Activated CD8-positive, alpha-beta memory T cell treated with anti-CD3 and anti-CD28 coated beads, Interleukin-2, amount 10 ng/mL, durations not matched to agents 7 days and 5 days (primary cell): ENCODE results near the gene CTDSPL. TPM values are rescaled to one million over a fixed set of nuclear protein-coding genes. Genes with fewer than 3 reads are reported as not detected.

Source experiments
- ATAC-seq: fragments of 150-1000 bp; cut with Tn5 transposase; one replicate; pipeline ENCODE4 v1.10.0; 2021; ENCODE audit warnings: moderate library complexity
- CTCF ChIA-PET: fragments of 350-600 bp; sonication (Branson Sonifier 250); formaldehyde crosslinking; loops from one replicate; lab custom pipeline; 2021; ENCODE audit warnings: antibody characterized with exemption; lab: Charles Lee
- DNase-seq: peaks from one replicate; pipeline ENCODE4 v3.0.0-alpha.2; 2020
- H3K27ac Mint-ChIP-seq: one replicate; pipeline ENCODE4 v1.8.0; 2021; ENCODE audit warnings: mild to moderate bottlenecking, mixed read lengths
- H3K27me3 Mint-ChIP-seq: one replicate; pipeline ENCODE4 v1.8.0; 2021; ENCODE audit warnings: mixed read lengths
- H3K36me3 Mint-ChIP-seq: one replicate; pipeline ENCODE4 v1.8.0; 2021; ENCODE audit warnings: mild to moderate bottlenecking, mixed read lengths
- H3K4me1 Mint-ChIP-seq: one replicate; pipeline ENCODE4 v1.8.0; 2021; ENCODE audit warnings: mixed read lengths
- H3K4me3 Mint-ChIP-seq: one replicate; pipeline ENCODE4 v1.8.0; 2021; ENCODE audit warnings: mild to moderate bottlenecking, moderate library complexity, mixed read lengths
- H3K9me3 Mint-ChIP-seq: one replicate; pipeline ENCODE4 v1.8.0; 2022; ENCODE audit warnings: low read depth, mixed read lengths
- total RNA-seq, 2 experiments: library from RNA; stranded (reverse); gene quantifications; one replicate each; pipeline ENCODE4 v1.2.3, GENCODE V29; 2021

CTDSPL gene
- total RNA-seq, 2 experiments from 2014 or later, result 4.7 to 8.5 TPM

DNA sequence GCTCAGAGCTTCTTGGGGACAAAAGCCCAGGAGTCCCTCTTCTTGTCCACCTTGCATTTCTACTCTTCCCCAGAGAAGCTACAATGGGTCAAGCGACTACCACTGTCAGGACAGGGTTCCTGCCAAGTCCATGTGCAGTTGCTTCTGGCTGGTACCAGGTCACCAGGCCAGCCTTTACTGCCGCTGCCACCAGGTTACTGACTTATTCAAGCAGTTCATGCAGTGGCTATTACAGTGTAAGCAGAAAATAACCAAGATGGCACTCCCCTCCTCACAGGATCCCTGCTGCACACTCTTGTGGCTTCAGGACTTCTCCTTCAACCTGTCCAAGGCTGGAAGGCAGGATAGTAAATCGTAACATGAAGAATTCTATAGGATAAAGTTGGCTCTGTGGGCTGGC, 42.1 kb downstream of the CTDSPL start:
- Mint-ChIP-seq H3K27me3 (peaks cover 3% of the 10 kb centered on the region), H3K4me3 (no peak overlapping the region), H3K4me1 (peaks cover 91% of the 10 kb centered on the region), H3K9me3 (no peaks in the 10 kb centered on the region), H3K36me3 (no peaks in the 10 kb centered on the region), H3K27ac (no peak overlapping the region)
- CTCF ChIA-PET, result interaction anchor here (0.9 to 4.8 kb wide), 4 partner anchors 49 to 64 kb away, joined by 3 to 27 read pairs (median 8); no protein-coding TSS in a partner anchor
- DNase-seq, result no peak
- ATAC-seq, result no peak

GRCh38 chr3:37904601-37905000, 42.9 kb downstream of the CTDSPL start:
- H3K9me3 Mint-ChIP-seq, result no peaks in the 10 kb centered on the region
- peak overlapping the region; percentile 20 for H3K27ac Mint-ChIP-seq
- H3K36me3 Mint-ChIP-seq, result no peaks in the 10 kb centered on the region
- ATAC-seq, result no peak
- CTCF ChIA-PET, result no interaction called here
- no peak overlapping the region for H3K4me3 Mint-ChIP-seq
- DNase-seq, result no peak
- peaks cover 3% of the 10 kb centered on the region for H3K27me3 Mint-ChIP-seq
- peaks cover 88% of the 10 kb centered on the region for H3K4me1 Mint-ChIP-seq

DNA sequence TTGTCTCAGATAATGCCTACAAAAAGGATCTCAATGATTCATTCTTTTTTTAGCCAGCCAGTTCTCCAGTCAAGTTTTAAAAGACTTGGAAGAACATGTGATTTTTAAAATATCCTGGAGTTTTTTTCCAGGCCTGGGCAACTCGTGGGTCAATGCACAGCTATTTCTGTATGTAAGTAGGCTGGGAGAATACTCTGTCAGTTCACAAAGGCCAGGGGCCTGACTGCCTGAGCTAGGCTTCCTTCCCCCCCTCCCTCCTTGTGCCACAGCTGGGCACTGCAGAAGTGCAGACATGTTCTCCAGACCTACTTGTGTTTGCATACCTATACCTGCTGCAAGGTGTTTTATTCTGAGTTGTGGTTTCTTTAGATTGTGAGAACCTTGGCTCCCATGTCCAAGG, 43.7 kb downstream of the CTDSPL start:
- Mint-ChIP-seq H3K27me3 (peaks cover 3% of the 10 kb centered on the region), H3K4me3 (no peak overlapping the region), H3K9me3 (no peaks in the 10 kb centered on the region), H3K27ac (no peak overlapping the region), H3K36me3 (no peaks in the 10 kb centered on the region), H3K4me1 (peaks cover 81% of the 10 kb centered on the region)
- no peak for DNase-seq
- ATAC-seq, result no peak
- CTCF ChIA-PET, result interaction anchor here (1.1 kb wide), 1 partner anchor 14 kb away, joined by 3 read pairs; no protein-coding TSS in a partner anchor

DNA sequence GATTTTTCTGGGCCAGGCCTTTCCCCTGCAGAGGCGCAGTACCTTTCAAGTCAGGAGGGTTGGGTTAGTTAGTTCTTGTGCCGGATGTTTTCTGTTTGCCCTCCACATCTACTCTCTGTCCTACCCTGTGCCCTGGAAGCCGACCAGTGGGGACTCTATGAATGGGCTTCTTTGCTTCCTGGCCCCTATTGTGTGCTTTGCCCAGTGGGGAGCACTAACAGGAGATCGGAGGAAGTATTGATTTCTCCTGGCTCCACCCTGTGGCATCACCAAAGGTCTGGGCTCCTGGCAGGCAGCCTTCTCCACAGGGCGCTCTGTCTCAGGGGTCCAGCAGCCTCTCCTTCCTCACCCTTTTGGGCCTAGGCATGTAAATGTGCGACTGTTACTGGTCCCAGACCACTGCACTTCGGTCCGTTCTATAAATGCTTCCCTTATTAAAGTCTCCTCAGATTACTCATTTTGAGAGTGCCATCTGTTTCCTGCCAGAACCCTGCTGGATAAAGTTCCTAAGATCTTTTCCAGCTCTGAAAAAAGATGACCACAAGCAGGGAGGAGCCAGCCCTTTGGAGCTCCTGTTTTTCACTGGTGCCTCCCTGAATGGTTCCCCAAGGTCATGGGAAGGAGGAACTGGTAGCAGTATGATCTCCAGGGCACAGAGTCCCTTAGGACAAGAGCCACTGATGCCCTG, 44.5 kb downstream of the CTDSPL start:
- no peaks in the 10 kb centered on the region for H3K36me3 Mint-ChIP-seq
- H3K9me3 Mint-ChIP-seq, result no peaks in the 10 kb centered on the region
- CTCF ChIA-PET, result interaction anchor here (1.1 to 2.2 kb wide), 3 partner anchors 13 to 69 kb away, joined by 3 to 5 read pairs (median 3); no protein-coding TSS in a partner anchor
- H3K27ac Mint-ChIP-seq, result peak overlapping the region; percentile 75
- no peak overlapping the region for H3K4me3 Mint-ChIP-seq
- ATAC-seq (no peak), DNase-seq (no peak)
- H3K4me1 Mint-ChIP-seq, result peaks cover 80% of the 10 kb centered on the region
- peaks cover 3% of the 10 kb centered on the region for H3K27me3 Mint-ChIP-seq

DNA sequence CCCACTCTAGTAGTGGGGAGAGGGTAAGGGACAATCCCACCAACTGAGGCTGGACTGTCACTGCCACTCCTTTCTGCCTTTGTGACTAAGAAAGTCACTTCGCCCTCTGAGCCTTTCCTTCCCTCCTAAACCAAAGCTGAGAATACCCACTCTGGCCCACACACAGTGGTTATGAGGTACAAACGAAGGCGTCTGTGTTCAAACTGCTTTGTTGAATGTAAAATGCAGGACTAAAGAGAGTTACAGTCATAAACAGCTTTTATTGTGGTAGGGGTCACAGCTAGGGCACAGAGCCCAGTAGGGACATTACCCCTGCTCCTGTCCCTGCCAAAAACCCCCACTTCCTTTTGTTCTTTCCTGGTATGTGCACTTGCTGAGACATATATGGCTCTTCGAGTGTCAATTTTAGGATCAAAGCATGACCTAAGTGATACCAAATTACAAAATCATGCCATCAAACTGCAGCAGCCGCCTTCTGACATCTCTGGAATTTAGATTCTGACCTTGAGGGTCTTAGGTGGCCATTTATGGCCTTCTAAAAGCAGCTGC, 45.1 kb downstream of the CTDSPL start:
- peak; percentile 24 for ATAC-seq
- Mint-ChIP-seq H3K27me3 (peaks cover 3% of the 10 kb centered on the region), H3K4me3 (no peak overlapping the region), H3K36me3 (no peaks in the 10 kb centered on the region), H3K27ac (peak overlapping the region; percentile 75), H3K4me1 (peaks cover 73% of the 10 kb centered on the region), H3K9me3 (no peaks in the 10 kb centered on the region)
- peak; percentile 59 for DNase-seq
- CTCF ChIA-PET, result interaction anchor here (1.4 to 2.2 kb wide), 3 partner anchors 52 to 68 kb away, joined by 3 to 5 read pairs (median 5); no protein-coding TSS in a partner anchor

GRCh38 chr3:37907371-37907770, 45.7 kb downstream of the CTDSPL start:
- CTCF ChIA-PET, result interaction anchor here (0.6 to 2.2 kb wide), 5 partner anchors 8 to 67 kb away, joined by 3 to 5 read pairs (median 3); no protein-coding TSS in a partner anchor
- Mint-ChIP-seq H3K4me1 (peaks cover 67% of the 10 kb centered on the region), H3K27me3 (peaks cover 3% of the 10 kb centered on the region), H3K9me3 (no peaks in the 10 kb centered on the region), H3K4me3 (peak overlapping the region; percentile 57), H3K36me3 (no peaks in the 10 kb centered on the region), H3K27ac (peak overlapping the region; percentile 84)
- DNase-seq (no peak), ATAC-seq (peak; percentile 35)

DNA sequence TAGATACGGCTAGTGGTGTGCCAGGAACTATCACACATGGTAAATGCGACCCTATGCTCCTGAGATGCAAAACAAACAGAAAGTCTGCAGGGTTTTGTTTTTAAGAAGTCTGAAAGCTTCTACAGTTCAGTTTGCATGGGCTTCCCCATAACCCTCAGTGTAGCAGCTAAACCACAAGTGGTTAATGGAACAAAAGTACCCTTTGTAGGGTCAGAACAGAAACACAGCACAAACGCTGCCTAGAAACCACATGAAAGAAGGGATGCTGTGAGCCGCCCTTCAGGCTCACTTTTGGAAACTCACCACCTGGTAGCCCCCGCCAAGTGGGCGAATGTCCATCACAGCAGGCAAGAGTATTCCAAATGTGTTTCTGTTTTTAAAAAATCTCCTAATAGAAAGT, 46.2 kb downstream of the CTDSPL start:
- Mint-ChIP-seq H3K27me3 (peaks cover 3% of the 10 kb centered on the region), H3K27ac (peak overlapping the region; percentile 84), H3K9me3 (no peaks in the 10 kb centered on the region), H3K4me1 (peaks cover 62% of the 10 kb centered on the region), H3K36me3 (no peaks in the 10 kb centered on the region), H3K4me3 (peak overlapping the region; percentile 57)
- DNase-seq, result peak; percentile 68
- peak; percentile 80 for ATAC-seq
- CTCF ChIA-PET, result interaction anchor here (0.6 to 2.2 kb wide), 5 partner anchors 9 to 67 kb away, joined by 3 to 5 read pairs (median 3); no protein-coding TSS in a partner anchor

DNA sequence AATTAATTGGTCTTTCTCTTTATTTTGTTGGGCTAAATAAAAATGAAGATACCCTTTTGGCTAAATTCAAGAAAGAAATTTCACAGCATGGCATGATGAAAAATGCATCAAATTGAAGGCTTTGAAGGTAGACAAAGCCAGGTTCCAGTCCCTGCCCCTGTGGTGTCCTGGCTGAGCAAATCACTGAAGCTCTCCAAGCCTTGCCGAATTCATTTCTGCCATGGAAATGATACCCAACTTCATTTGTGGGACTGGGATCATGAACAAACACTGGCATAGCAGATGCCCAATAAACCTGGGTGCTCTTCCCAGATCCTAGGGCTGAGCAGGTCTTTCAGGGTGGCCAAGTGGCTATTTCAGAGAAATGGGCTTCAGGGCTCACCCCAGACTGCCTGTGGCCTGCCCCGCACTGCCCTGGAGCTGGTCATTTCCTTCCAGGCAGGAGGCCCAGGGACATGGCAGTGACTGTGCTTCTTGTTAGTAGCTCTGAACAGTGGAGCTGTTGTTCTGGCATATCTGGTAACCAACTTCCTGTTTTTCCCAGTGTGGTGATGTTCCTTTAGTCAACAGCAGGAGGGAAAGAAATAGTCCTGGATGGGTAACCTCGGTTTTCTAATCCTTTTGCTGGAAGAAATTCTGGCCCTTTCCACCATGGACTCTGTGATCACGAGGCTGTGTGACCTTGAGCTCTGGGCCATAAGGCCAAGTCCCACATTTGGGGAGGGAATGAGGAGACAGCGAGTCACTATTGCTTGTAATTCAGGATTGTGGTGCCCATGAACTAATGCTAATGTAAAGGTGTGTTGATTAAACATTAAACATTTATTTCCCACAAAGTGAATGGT, 47.6 kb downstream of the CTDSPL start:
- H3K4me1 Mint-ChIP-seq, result peaks cover 48% of the 10 kb centered on the region

GRCh38 chr3:37910671-37911400, 49.2 kb downstream of the CTDSPL start:
- ATAC-seq, result no peak
- H3K27me3 Mint-ChIP-seq, result peaks cover 18% of the 10 kb centered on the region
- CTCF ChIA-PET, result interaction anchor here (1.0 to 2.0 kb wide), 4 partner anchors 9 to 63 kb away, joined by 3 to 8 read pairs (median 6); no protein-coding TSS in a partner anchor

More for the DNA sequence above, 47.6 kb downstream of the CTDSPL start:
- CTCF ChIA-PET, result interaction anchor here (0.9 to 2.0 kb wide), 4 partner anchors 14 to 88 kb away, joined by 3 to 8 read pairs (median 6); no protein-coding TSS in a partner anchor
- peaks cover 7% of the 10 kb centered on the region for H3K27me3 Mint-ChIP-seq
- H3K36me3 Mint-ChIP-seq, result no peaks in the 10 kb centered on the region
- DNase-seq (no peak), ATAC-seq (no peak)
- H3K4me3 Mint-ChIP-seq, result no peak overlapping the region
- H3K9me3 Mint-ChIP-seq, result no peaks in the 10 kb centered on the region
- no peak overlapping the region for H3K27ac Mint-ChIP-seq

DNA sequence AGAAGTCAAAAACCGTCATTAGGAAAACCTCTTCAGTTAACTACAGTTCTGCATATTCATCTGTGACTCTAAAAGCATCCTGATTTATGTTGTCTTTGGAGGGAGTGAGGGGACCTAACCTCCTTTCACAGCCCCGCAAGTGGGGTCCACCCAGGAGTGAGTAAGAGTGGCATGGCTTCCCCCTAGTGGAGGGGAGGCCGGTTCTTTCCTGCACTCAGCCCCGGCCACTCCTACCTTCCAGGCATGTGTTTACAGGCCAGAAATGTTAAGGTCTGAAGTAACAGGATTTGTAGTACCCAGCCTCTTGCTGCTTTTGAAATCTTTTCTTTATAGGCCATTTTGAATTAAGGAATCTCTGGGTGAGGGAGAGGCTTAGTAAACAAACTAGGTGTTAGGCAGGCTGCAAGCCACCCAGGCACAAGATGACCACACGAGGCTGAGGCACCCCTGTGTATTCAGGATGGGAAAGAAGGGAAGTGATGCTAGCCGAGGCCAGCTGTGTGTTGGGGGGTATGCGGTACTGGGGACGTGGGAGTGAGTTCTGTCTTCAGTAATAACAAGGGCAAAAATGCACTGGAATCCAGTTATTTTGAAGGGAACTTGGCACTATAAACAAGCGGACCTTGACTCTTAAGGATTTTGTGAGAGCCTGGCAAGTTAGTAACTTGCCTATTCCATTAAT, 50.5 kb downstream of the CTDSPL start:
- peaks cover 21% of the 10 kb centered on the region for H3K27me3 Mint-ChIP-seq
- no peak overlapping the region for H3K27ac Mint-ChIP-seq
- H3K4me1 Mint-ChIP-seq, result peaks cover 22% of the 10 kb centered on the region
- H3K36me3 Mint-ChIP-seq, result peaks cover 7% of the 10 kb centered on the region
- CTCF ChIA-PET, result no interaction called here
- DNase-seq, result no peak
- no peak for ATAC-seq
- no peaks in the 10 kb centered on the region for H3K9me3 Mint-ChIP-seq
- H3K4me3 Mint-ChIP-seq, result no peak overlapping the region

More at GRCh38 chr3:37910671-37911400, 49.2 kb downstream of the CTDSPL start:
- Mint-ChIP-seq H3K4me3 (no peak overlapping the region), H3K36me3 (peaks cover 7% of the 10 kb centered on the region), H3K4me1 (peaks cover 36% of the 10 kb centered on the region), H3K27ac (no peak overlapping the region), H3K9me3 (no peaks in the 10 kb centered on the region)
- no peak for DNase-seq

DNA sequence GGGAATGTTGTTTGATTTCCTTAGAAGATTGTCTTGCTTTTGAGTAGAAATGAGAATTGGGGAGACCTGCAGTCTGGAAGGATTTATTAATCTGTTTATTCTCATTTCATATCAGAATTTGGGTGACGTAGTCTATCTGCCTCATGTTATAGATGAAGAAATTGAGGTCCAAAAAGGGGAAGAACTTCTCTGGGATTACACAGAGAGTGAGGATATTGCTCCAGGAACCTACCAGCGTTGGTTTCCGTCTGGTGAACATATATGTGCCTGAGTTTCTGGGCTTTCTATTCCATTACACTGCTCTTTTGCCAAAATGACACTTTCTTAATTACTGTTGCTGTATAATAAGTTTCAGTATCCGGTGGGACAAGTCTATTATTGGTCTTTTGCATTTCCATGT, 51.8 kb downstream of the CTDSPL start:
- peaks cover 22% of the 10 kb centered on the region for H3K27me3 Mint-ChIP-seq
- no peaks in the 10 kb centered on the region for H3K9me3 Mint-ChIP-seq
- peaks cover 7% of the 10 kb centered on the region for H3K36me3 Mint-ChIP-seq
- H3K4me1 Mint-ChIP-seq, result peaks cover 10% of the 10 kb centered on the region
- H3K4me3 Mint-ChIP-seq, result no peak overlapping the region
- no peak for DNase-seq
- no peak overlapping the region for H3K27ac Mint-ChIP-seq
- no peak for ATAC-seq
- CTCF ChIA-PET, result no interaction called here

- DNase-seq (no peak), ATAC-seq (no peak)
- Mint-ChIP-seq H3K27me3 (peaks cover 32% of the 10 kb centered on the region), H3K4me1 (peaks cover 8% of the 10 kb centered on the region), H3K27ac (no peak overlapping the region), H3K4me3 (no peak overlapping the region), H3K9me3 (no peaks in the 10 kb centered on the region), H3K36me3 (peaks cover 7% of the 10 kb centered on the region)
- CTCF ChIA-PET, result no interaction called here
These were observed 55.0 kb downstream of the CTDSPL start for GRCh38 chr3:37916685-37917084.
